Measurements from ENCODE around the gene TMEM63C.

Gene TMEM63C

GRCh38 chr14:77199590-77199989 is 18.0 kb downstream of the TMEM63C start:
- DNase-seq = no peak

DNA sequence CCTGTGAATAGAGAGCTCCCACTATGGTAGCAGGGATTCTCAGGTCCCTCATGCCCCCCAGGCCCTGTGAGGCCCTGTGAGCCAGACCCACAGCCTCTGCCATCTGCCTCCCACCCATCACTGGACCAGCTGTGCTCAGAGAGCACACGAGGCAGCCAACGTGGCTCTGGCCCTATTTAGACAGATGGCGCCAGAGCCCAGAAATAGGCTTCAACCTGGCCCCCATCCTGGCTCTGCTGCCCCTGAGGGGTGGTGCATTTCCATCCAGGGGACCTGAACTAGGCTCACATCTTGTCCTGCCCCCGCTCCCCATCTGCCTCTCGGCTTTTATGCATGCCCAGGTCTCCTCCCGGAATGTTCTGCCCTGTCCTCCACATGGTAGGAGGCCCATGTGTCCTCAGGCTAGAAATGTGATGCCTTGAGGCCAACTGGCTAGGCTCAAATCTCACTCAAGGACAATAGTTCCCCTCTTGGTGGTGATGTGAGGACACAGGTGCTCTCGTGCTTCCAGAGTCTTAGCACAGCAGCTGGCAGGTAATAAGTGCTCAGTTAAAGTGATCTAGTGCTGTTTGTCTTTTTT is 18.9 kb downstream of the TMEM63C start:
- no peak for DNase-seq

DNA sequence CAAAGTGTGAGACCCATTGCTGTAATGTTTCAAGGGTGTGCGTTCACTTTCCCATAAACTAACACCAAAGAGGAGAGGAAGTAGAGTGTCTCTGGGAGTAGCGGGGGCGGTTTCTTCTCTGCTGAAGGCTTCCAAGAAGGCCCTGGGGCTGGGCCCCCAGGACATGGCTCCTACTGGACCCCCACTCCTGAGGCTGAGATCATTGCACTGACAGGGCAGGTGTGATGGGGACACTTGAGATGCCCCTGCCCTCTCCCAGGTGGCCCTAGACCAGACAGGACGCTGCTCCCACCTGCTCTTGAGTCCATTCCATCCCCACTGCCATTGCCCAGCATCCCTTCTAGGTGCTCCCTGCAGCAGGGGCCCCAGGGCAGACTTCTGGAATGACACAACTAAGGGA is 20.1 kb downstream of the TMEM63C start:
- DNase-seq = no peak

DNA sequence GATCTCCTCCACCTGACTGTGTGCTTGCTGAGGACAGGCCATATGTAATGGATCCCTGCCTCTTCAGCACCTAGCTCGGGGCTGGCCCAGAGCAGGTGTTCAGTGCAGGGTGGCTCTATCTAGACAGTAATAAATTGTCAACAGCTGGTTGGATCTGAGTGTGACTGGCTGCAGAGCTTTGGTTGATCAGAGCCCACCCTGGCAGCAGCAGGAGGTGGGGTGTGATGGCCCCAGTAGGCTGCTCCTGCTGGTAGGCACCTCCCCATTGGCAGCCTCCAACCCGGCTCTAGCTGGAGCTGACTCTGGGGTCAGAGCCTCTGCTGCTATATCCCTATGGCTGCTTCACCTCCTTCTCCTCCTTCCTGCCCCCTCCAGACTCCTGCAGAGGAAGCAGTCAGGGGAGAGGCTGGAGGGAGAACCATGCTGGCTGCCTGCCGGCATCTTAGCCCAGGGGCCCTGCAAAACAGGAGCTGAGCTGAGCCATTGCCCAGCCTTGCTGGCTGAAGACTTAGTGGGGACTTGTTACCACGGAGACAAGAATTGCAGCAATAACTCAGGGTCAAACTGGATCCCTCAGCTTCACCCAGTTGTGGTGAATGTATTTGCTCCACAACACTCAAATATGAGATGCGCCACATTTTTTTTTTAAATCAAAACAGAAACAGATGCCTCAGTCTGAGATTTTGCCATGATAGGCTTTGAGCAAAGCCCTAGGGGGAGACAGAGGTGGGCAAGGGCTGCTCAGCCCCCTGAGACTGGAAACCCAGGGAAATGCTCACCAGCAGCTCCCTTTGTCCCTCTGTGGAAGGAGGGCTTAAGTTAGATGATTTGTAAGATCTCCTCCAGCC is 22.2 kb downstream of the TMEM63C start:
- peak; percentile 42 to 51 for DNase-seq

DNA sequence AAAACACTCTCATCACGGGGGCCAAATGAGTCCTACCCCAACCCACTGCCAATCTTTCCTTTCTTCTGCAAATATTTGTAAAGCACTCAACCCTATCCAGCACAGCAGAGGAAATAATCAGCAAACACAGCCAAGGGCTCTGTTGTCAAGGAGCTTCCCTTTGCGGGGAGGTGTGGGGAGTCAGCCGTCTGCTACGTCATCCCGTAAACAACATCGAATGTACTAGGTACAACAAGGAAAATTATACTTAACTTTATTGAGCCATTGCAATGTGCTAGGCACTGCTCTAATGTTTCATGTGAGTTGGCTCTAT is 22.8 kb downstream of the TMEM63C start:
- DNase-seq = peak; percentile 83 to 85

DNA sequence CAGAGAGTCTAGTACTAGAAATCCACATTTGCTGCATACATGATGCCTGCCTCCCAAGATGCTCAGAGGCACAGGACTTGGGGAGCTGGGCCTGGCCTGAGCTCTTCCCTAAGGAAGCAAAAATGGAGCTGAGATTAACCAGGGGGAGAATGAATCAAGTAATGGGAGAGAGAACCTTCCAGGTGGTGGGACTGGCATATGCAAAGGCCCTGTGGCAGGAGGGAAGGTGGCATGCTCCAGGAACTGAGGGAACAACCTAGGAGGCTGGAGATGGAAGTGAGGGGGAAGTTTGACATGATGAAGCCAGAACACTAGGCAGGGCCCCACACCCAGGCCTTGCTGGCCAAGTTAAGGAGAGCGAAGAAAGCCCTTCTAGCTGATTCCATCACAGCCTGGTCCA is 23.3 kb downstream of the TMEM63C start:
- DNase-seq = no peak

DNA sequence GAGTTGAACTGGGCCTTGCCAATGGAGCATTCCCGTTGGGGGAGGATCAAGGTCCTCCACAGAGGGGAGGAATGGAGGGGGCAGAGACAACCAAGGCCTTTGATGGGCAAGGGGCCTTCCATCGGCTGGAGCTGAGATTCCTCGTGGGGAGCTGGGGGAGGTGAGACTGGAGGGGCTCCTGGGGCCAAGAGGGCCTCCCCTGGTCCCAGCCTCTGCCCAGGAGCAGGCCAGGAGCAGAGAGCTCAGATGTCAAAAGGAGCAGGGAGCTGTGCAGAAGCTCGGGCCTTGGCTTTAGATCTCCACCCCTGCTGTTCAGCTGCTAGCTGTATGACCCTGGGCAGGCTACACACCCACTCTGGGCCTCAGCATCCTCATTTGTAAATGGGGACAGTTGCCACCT is 24.0 kb downstream of the TMEM63C start:
- no peak for DNase-seq

DNA sequence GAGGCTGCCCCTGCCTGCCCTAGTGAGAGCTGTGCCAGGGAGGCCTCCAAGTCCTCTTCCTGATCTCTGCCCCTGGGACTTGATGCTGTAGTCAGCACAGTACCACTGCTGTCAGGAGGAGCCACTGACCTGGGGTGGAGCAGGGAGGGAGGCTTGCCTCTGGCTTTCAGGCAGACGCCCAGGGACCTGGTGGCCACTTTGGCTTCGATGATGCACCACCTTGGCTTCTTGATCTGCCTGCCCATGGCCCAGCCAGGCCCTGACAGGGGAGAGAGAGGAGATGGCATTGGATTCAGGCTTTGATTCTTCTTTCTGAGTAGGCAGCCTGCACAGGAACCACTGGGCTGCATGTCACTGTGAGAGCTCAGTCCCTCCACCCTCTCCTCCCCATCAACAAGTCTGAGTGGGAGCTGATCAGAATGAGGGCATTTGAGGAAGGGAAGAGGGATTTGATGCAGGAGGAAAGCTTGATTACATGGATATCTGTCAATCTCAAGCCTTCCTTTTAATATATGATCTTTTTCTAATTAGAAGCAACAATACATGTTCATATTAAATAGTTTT is 24.7 kb downstream of the TMEM63C start:
- DNase-seq = no peak

DNA sequence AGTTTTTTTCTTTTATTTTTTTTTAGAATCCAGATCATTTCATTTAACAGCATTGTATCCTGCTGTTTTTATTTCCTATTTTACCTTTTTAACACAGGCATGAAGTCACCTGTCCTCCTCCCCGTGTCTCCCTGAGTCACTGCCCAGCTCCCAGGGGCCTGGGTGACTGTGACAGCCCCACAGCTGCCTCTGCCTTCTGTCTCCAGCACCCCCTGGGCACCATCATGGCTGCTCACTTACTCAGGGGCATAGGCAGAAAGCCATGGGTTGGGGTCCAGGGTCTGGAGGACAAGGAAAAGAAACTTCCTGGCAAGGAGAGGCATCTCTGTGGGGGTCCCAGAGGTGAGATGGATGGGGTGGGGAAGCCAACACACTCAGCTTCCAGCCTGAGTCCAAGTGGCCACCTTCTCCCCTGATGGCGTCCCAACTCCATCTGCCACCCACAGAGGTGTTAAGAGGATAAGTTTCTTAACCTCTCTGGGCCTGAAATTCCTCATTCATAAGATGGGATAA is 25.3 kb downstream of the TMEM63C start:
- peak in 1 of 2 experiments; percentile 21 for DNase-seq

DNA sequence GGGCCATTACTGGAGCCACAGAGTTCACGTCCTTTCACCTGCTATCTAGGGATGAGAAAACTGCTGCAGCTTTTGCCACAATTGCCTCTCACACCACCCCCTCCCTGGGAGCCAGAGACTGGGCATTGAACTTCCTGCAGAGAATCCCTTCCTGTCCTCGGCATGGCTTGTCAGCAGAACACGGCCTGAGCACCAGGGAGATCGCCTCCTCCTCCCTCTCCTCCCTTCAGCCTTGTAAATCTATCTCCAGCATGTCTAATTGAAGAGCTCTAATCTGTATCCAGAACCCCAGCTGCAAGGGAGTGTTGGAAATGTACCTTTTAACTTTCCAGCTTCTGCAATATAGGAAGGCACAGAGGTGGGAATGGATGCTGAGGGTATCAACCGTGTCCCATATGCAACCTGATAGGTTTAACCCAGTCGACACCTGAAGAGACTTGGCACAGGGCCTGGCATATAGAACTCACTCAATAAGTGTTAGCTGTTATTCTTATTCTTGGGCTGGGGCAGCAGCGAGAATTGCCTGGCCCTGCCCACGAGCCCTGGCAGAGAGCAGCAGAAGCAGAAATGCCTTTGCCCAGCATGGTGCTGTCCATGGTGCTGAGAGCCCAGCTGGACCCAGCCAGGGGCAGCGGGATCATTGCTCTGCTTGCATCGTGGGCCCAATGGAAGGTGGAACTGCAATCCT is 26.8 kb downstream of the TMEM63C start:
- no peak for DNase-seq

GRCh38 chr14:77208979-77209318 is 27.4 kb downstream of the TMEM63C start:
- no peak for DNase-seq

GRCh38 chr14:77212097-77212870 is 30.7 kb downstream of the TMEM63C start:
- no peak for DNase-seq

DNA sequence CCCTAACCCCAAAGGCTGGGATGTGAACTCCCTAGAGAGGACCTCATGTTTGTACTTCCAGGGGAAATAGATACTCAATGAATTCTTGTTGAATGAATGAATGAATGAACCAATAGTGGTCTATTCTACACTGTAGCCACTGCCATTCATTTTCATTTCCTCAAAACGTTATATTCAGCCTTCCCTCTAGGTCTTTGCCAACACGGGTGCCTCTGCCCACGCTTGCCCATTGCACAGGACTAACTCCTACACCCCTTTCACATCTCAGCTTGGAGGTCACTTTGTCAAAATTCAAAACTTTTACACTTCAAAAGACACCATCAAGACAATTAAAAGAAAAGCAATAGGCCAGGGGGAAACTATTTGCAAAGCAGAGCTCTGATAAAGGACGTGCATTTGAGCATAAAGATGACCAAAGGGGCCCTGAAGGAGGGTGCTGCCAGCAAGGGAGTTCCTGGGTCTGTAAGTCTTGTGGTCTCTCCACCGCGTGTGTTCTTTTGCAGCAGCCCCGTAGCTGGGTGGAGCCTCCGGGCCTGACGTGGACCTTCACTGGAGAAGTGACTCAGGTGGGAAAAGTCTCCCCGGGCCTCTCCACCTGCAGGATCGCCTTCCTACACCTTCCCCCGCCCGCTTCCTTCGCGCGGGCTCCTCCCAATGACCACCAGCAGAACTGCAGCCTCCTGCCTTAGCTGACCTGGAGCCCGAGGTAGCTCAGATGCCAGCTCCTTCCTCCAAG is 31.5 kb downstream of the TMEM63C start:
- DNase-seq = peak; percentile 38 to 84

- no peak for DNase-seq
These were observed 32.0 kb downstream of the TMEM63C start for GRCh38 chr14:77213679-77214016.

GRCh38 chr14:77214216-77214615 is 32.6 kb downstream of the TMEM63C start:
- DNase-seq = no peak

- no peak for DNase-seq
These were observed 36.0 kb downstream of the TMEM63C start for GRCh38 chr14:77217551-77217950.

DNA sequence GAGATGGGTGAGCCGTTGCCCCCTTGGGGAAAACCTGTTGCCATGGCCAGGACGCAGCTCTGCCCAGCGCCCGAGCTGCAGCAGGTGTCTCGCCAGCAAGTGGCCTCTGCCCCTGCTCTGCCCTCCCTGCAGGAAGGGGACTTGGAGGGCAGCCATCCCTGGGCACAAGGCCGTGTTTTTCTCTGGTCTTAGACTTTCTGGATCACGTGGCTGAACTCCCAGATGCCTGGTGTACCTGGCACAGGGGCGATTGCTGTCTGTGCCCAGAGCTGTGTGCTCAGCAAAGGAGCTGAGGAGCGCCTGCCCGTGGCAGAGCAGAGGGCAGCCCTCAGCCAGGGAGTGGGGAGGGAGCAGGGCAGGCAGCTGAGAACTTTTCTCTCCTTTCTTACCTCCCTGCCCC is 38.0 kb downstream of the TMEM63C start:
- no peak for DNase-seq

DNA sequence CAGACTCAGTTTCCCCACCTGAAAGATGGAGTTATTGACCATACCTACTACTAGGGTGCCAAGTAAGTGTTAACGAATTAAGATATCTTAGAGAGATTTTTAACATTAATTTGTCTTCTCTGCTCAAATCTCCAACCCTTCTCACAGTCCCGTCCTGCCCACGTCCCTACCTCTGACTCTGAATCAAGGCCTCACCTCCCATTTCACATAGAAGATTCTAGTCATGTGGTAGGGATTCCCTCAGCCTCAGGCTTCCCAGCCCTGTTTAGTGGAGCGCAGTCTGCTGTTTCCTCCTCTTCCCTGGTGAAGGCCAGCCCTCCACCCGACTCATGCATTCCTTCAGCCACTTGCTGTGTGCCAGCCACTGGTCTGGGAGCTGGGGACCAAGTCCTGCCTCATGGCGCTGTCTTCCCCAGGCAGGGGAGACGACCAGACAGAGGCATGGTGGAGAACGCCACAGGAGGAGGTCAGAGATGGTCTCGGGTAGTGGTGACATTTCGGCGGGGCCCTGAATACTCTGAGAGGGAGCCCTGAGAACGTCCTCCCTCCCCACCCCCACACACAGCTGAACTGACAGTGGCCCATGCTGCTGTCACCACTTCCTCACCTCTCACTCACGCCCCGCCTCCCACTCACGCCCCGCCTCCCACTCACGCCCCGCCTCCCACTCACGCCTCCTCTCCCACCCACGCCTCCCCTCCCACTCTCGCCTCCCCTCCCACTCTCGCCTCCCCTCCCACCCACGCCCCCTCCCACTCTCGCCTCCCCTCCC is 38.8 kb downstream of the TMEM63C start:
- DNase-seq = no peak

- no peak for DNase-seq
These were observed 39.8 kb downstream of the TMEM63C start for GRCh38 chr14:77221241-77221871.

DNA sequence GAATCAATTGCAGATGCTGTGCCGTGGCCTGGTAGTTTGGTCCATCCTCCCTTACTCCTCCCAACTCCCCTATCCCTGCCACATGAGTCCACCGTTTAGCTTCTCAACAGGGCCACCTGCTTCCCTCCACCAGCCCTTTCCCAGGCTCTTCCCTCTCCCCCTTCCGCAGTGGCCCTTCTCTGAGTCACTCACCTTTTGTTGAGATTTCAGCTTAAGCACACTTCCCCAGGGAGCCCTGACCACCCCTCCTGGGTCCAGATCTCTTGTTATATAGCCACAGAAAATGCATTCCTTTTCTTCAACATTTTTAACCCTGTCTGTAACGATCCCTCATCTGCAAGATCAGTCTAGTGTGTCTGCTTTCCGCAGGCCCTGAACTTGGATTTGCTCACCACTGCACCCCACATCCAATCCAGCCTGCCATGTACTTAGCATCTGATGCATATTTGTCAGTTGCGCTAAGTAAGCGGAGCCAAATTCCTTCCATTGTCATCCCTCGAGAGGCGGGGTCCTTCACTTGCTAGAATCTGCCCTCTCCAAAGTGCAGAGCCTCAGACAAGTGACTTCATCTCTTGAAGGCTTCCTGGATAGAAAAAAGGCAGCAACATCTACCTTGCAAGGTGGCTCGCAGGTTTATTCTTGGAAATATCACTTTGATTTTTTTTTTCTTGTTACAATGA is 41.1 kb downstream of the TMEM63C start:
- DNase-seq = no peak
